HL-60/S4 treated with phorbol 12-myristate 13-acetate at 8.2 ng/mL for 4 days and 3 days (cell line): Measurements from ENCODE around the gene TESK2.

Experiments
- in situ Hi-C: fragments of 300-500 bp; cut with MboI; formaldehyde crosslinking; loops from 2 replicates; pipeline ENCODE4 v1.15.0; 2022; ENCODE audit warnings: low sequenced_read_pairs

The TESK2 gene

DNA sequence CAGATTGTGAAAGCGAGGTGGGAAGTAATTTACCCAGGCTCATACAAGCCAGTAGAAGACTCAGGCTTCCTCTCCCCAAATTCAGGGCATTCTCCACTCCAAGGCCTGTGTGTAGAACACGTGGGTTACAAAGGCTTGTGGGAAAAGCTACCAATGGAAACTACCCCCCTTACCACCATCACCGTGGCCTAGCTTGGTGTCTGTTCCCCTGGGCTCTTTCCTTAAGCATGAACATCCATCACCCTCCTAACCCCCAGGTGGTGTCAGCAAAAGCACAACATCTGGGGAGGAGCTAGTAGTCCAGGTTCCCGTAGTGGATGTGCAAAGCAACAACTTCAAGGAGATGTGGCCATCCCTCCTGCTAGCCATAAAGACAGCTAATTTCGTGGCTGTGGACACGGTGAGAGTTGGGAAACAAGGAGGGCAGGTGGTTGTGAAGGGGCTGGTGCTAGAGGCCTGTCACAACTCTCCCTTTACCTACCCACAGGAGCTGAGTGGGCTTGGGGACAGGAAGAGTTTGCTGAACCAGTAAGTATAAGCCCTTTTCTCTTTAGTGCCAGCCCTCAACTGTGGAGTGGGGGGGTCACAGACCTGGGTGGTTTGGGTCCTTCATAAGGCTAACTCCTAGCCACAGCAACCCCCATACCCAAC lies 150.0 kb downstream of the TESK2 start:
- in situ Hi-C loops = no loop called here

GRCh38 chr1:45339789-45340558 lies 151.0 kb downstream of the TESK2 start, which contains the start of the genes MUTYH and TOE1:
Gene MUTYH, minus strand, starts transcription at chr1:45340440. Its CDS starts 5,935 bp downstream, at chr1:45334505.
Gene TOE1, plus strand, starts transcription at chr1:45340170. Its CDS starts 83 bp downstream, at chr1:45340253.
- in situ Hi-C loops = no loop called here

GRCh38 chr1:45337630-45338325 lies 153.2 kb downstream of the TESK2 start:
- in situ Hi-C loops = no loop called here

DNA sequence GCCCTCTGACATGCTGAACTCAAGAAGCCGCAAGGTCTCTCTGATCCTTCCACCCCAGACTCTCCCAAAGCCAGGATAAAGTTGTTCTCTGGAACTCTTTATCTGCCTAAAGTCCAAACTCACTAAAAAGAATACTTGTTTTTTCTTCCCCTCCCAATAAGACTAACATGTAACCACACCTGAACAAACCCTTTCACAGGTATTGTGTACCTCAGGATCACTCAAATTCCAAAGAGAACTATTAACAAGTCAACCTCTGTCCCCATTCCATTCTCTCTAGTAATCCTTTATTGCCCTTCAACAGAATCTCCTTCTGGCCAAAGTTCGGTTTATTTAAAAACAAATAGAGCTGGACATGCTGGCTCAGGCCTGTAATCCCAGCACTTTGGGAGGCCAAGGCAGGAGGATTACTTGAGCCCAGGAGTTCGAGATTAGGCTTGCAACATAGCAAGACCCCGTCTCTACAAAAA lies 155.1 kb downstream of the TESK2 start:
- in situ Hi-C loops = no loop called here

GRCh38 chr1:45334308-45335245 lies 156.4 kb downstream of the TESK2 start:
- in situ Hi-C loops = no loop called here

DNA sequence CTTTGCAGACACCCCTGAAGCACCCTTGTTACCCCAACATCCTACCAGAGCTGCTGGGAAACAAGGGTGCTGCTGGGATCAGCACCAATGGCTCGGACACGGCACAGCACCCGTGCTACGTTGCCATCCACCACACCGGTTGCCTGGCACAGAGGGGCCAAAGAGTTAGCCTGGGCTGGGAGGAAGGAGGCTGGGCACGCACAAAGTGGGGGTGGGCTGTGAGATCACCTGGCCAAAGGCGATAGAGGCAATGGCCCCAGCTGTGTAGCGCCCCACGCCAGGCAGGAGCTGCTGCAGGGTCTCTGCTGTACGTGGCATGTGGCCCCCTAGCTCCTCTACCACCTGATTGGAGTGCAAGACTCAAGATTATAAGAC lies 158.6 kb downstream of the TESK2 start:
- in situ Hi-C loops = no loop called here

- in situ Hi-C loops = no loop called here
Measured at GRCh38 chr1:45331436-45332345, 159.3 kb downstream of the TESK2 start.

DNA sequence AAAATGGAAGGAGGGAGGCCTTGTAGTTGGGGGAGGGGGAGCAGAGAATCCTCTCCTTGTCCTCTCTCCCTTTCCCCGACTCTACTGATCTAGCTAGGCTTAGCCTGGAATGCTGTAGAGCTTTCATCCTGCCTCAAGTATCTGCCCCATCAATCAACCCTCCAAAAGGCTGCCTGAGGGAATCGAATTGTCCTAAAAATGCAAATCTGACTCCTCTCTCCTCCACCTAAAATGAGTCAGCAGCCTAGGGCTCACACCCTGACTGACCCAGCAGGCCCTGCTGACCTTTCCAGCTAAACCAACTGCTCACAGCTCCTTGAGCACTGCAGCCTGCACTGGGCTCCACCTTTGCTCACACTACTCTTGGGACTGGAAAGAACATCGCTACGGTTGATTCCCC lies 161.5 kb downstream of the TESK2 start:
- in situ Hi-C loops = no loop called here

DNA sequence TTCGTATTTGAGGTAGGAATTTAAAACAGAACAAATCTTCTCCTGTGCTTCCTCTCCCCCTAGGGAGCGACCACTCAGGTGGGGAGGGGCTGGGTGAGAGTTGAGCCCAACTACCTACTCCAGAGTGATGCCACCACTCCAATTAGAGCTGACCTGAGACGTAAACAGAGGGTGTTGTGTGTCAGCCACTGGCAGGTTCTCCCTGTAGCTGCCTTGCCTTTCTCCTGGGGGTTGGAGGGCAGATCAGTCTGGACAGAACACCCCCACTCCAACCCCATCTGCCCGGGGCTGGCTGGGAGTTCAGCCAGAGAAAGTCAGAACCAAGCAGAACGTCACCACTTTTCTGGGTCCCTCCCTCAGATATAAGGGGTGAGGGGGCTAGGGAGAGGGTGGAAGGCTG lies 162.3 kb downstream of the TESK2 start:
- in situ Hi-C loops = no loop called here

GRCh38 chr1:45327644-45328515 lies 163.1 kb downstream of the TESK2 start:
- in situ Hi-C loops = no loop called here

DNA sequence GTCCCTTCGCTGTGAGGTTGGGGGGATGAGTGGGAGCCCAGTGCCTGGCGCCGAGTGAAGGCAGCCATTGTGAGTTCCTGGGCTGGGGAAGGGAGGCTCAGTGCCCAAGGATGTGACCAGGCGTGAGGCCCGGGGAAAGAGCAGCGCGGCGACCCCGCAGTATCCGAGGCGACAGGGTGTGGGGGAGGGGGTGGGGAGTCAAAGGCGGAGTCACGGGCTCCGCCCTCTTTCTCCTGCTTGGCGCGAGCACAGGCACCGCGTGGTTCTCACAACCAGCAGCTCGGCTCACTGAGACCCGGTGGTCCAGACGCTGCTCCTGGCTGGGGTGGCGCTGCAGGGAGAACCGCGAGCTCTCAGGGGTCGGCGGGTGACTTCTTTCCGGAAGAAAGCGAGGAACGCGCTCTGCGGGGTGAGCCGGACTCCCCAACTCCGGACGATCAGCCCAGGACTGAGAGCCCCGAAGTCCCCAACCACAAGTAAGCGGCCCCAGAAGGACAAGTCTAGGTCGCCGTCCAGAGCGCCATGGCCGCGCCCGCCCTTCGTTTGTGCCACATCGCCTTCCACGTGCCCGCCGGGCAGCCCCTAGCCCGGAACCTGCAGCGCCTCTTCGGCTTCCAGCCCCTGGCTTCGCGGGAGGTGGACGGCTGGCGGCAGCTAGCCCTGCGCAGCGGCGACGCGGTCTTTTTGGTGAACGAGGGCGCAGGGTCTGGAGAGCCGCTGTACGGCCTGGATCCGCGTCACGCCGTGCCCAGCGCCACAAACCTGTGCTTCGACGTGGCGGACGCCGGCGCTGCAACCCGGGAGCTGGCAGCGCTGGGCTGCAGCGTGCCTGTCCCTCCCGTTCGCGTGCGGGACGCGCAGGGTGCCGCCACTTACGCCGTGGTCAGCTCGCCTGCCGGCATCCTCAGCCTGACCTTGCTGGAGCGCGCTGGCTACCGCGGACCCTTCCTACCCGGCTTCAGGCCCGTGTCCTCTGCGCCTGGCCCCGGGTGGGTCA lies 164.0 kb downstream of the TESK2 start, which contains the start of gene HPDL:
Gene HPDL, plus strand, starts transcription at position 269 of the 997 bp plus-strand sequence. Its CDS starts 254 bp downstream, at position 523.
- in situ Hi-C loops = no loop called here

GRCh38 chr1:45325851-45326506 lies 165.0 kb downstream of the TESK2 start:
- in situ Hi-C loops = no loop called here

DNA sequence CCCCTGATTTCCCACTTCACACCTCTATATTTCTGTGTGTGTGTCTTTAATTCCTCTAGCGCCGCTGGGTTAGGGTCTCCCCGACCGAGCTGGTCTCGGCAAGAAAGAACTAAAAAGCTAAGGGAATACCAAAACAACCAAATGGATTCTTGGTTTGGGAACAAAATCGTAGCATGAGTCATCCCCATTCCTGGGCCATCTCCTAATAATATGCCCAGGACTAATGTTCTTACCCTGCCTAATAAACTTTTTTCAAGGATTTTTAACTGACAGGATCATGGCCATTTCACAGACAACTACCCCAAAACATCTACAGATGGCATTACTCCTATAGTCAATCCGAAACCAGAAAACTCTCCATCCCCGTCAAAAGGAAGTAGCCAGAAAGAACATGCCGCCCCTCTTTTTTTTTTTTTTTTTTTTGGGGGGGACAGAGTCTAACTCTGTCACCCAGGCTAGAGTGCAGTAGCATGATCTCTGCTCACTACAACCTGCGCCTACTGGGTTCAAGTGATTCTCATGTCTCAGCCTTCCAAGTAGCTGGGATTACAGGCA lies 168.4 kb downstream of the TESK2 start:
- in situ Hi-C loops = no loop called here

DNA sequence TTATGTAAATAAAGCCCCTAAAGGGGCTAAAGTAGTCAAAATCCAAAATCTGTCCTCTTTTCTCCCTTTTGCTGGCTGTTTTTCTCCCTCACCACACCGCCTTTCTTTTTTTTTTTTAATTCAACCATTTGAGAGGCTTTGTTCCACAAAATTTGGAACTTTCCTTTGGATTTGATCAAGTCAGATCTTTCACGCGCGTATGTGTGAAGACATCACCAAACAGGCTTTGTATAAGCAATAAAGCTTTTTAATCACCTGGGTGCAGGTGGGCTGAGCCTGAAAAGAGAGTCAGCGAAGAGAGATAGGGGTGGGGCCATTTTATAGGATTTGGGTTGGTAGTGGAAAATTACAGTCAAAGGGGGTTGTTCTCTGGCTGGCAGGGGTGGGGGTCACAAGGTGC lies 169.5 kb downstream of the TESK2 start:
- in situ Hi-C loops = no loop called here

GRCh38 chr1:45319761-45320160 lies 171.2 kb downstream of the TESK2 start:
- in situ Hi-C loops = no loop called here

- in situ Hi-C loops = no loop called here
Measured at GRCh38 chr1:45317166-45317565, 173.8 kb downstream of the TESK2 start.
